H1 (cell line): Measurements from ENCODE around the gene ZNF48. TPM values are rescaled to one million over a fixed set of nuclear protein-coding genes. Genes with fewer than 3 reads are reported as not detected.

ENCODE experiments used
- CTCF ChIA-PET: fragments of 300-600 bp; sonication (Branson Sonifier 250); formaldehyde crosslinking; loops from one replicate; lab custom pipeline; 2021; ENCODE audit not compliant: partially characterized antibody; lab: Charles Lee
- POLR2A ChIA-PET: fragments of 300-600 bp; sonication (Branson Sonifier 250); formaldehyde crosslinking; loops from one replicate; lab custom pipeline; 2021; ENCODE audit warnings: inconsistent platforms; ENCODE audit not compliant: partially characterized antibody; lab: Charles Lee
- DNase-seq, 2 experiments: peaks; one replicate each; pipeline versions ENCODE4 v3.0.0 to v3.0.0-alpha.2; 2010 to 2022; ENCODE audit warnings: low spot score in 2 of 2, low read depth in 1 of 2, mixed read lengths in 1 of 2
- FAIRE-seq: peaks from 2 replicates; lab custom pipeline; 2011; peaks lifted over from hg19 to GRCh38; lab: Jason Lieb, UNC
- H2AFZ ChIP-seq: 2 replicates; pipeline ENCODE4 v1.8.1; 2012; ENCODE audit warnings: low read length, inconsistent platforms
- H2AK5ac ChIP-seq: 2 replicates; pipeline ENCODE4 v1.6.1; 2013; ENCODE audit warnings: low read depth, low read length
- H2BK120ac ChIP-seq: replicated peaks from 2 replicates; pipeline ENCODE3; 2013; ENCODE audit warnings: low read depth, low read length, inconsistent platforms
- H2BK12ac ChIP-seq: 2 replicates; pipeline ENCODE4 v1.6.1; 2013; ENCODE audit warnings: low read depth, low read length
- H2BK15ac ChIP-seq: 2 replicates; pipeline ENCODE4 v1.6.1; 2013; ENCODE audit warnings: low read length
- H2BK20ac ChIP-seq: 2 replicates; pipeline ENCODE4 v1.6.1; 2013; ENCODE audit warnings: low read length
- H2BK5ac ChIP-seq: 2 replicates; pipeline ENCODE4 v1.6.1; 2013; ENCODE audit warnings: low read depth, low read length
- H3K14ac ChIP-seq: 2 replicates; pipeline ENCODE4 v1.6.1; 2013; ENCODE audit warnings: inconsistent platforms; ENCODE audit not compliant: insufficient read length
- H3K18ac ChIP-seq: 2 replicates; pipeline ENCODE4 v1.6.1; 2013; ENCODE audit warnings: low read length; ENCODE audit errors: extremely low read depth
- H3K23ac ChIP-seq: 2 replicates; pipeline ENCODE4 v1.6.1; 2013; ENCODE audit warnings: inconsistent platforms; ENCODE audit not compliant: insufficient read length
- H3K23me2 ChIP-seq: 2 replicates; pipeline ENCODE4 v1.6.1; 2013; ENCODE audit warnings: low read depth, low read length
- H3K27ac ChIP-seq: 2 replicates; pipeline ENCODE4 v1.6.1; 2011; ENCODE audit warnings: low read depth, low read length, inconsistent platforms
- H3K27me3 ChIP-seq, 4 experiments: replicated peaks in 1 of 4; 1 replicate in 1 of 4; 2 replicates in 3 of 4; pipeline versions ENCODE4 v1.6.1 to v1.8.1; 2011 to 2013; ENCODE audit warnings: low read length in 3 of 4, mild to moderate bottlenecking in 3 of 4, inconsistent platforms in 2 of 4, mixed read lengths in 2 of 4, moderate library complexity in 1 of 4; ENCODE audit not compliant: control insufficient read depth in 3 of 4, insufficient read depth in 3 of 4; ENCODE audit errors: extremely low read depth in 1 of 4
- H3K36me3 ChIP-seq, 4 experiments: 2 replicates each; pipeline versions ENCODE4 v1.6.1 to v1.8.1; 2011 to 2013; ENCODE audit warnings: mild to moderate bottlenecking in 4 of 4, low read length in 3 of 4, moderate library complexity in 2 of 4, control low read depth in 1 of 4, inconsistent platforms in 1 of 4; ENCODE audit not compliant: insufficient read depth in 4 of 4, control insufficient read depth in 2 of 4
- H3K4ac ChIP-seq: replicated peaks from 2 replicates; pipeline ENCODE3; 2013; ENCODE audit warnings: low read length, low read depth, mixed read lengths, inconsistent platforms; ENCODE audit not compliant: insufficient read length
- H3K4me1 ChIP-seq, 4 experiments: replicated peaks in 1 of 4; 1 replicate in 1 of 4; 2 replicates in 3 of 4; pipeline versions ENCODE4 v1.6.1 to v1.8.1; 2011 to 2013; ENCODE audit warnings: low read length in 3 of 4, inconsistent platforms in 2 of 4, mixed read lengths in 1 of 4; ENCODE audit not compliant: insufficient read depth in 4 of 4, control insufficient read depth in 3 of 4
- H3K4me2 ChIP-seq, 2 experiments: 2 replicates each; pipeline versions ENCODE4 v1.6.1 to v1.8.1; 2011 to 2013; ENCODE audit warnings: low read depth in 2 of 2, low read length in 2 of 2, control low read depth in 1 of 2, inconsistent platforms in 1 of 2, mild to moderate bottlenecking in 1 of 2; ENCODE audit not compliant: insufficient read depth in 1 of 2
- H3K4me3 ChIP-seq, 4 experiments: fragments of 200-600, 300-600 bp in 1 of 4; sonication (generic), shearing (Covaris generic), sonication (Bioruptor Twin) in 1 of 4; 2 replicates each; pipeline versions ENCODE4 v1.5.1 to v1.8.1; 2011 to 2016; ENCODE audit warnings: low read length in 4 of 4, low read depth in 3 of 4, control low read depth in 2 of 4, inconsistent platforms in 2 of 4, mild to moderate bottlenecking in 2 of 4, mixed read lengths in 1 of 4, moderate library complexity in 1 of 4; ENCODE audit not compliant: insufficient read depth in 2 of 4; ENCODE audit errors: extremely low read depth in 1 of 4
- H3K56ac ChIP-seq: replicated peaks from 2 replicates; pipeline ENCODE3; 2013; ENCODE audit warnings: low read depth, mild to moderate bottlenecking, mixed read lengths, low read length, inconsistent platforms; ENCODE audit not compliant: insufficient read length
- H3K79me1 ChIP-seq: 2 replicates; pipeline ENCODE4 v1.6.1; 2013; ENCODE audit warnings: low read depth, low read length, control low read depth
- H3K79me2 ChIP-seq, 2 experiments: 2 replicates each; pipeline versions ENCODE4 v1.6.1 to v1.8.1; 2012 to 2013; ENCODE audit warnings: low read length in 2 of 2, mild to moderate bottlenecking in 2 of 2, inconsistent platforms in 1 of 2; ENCODE audit not compliant: insufficient read depth in 2 of 2, control insufficient read depth in 1 of 2
- H3K9ac ChIP-seq, 4 experiments: replicated peaks in 1 of 4; 1 replicate in 1 of 4; 2 replicates in 3 of 4; pipeline versions ENCODE4 v1.6.1 to v1.8.1; 2011 to 2013; ENCODE audit warnings: low read depth in 3 of 4, low read length in 3 of 4, control low read depth in 2 of 4, mild to moderate bottlenecking in 2 of 4, moderate library complexity in 2 of 4, inconsistent platforms in 1 of 4; ENCODE audit errors: extremely low read depth in 1 of 4
- H3K9me3 ChIP-seq, 2 experiments: 2 replicates each; pipeline versions ENCODE4 v1.6.1 to v1.8.1; 2012 to 2013; ENCODE audit warnings: mild to moderate bottlenecking in 2 of 2, moderate library complexity in 2 of 2, control low read depth in 1 of 2, inconsistent platforms in 1 of 2, low read depth in 1 of 2, low read length in 1 of 2, mixed read lengths in 1 of 2; ENCODE audit not compliant: insufficient read depth in 2 of 2
- H4K20me1 ChIP-seq, 2 experiments: replicated peaks in 1 of 2; 2 replicates each; pipeline versions ENCODE3 to v1.8.1; 2011 to 2013; ENCODE audit warnings: inconsistent platforms in 2 of 2, low read length in 2 of 2, mild to moderate bottlenecking in 1 of 2; ENCODE audit not compliant: insufficient read depth in 2 of 2, control insufficient read depth in 1 of 2
- H4K5ac ChIP-seq: 2 replicates; pipeline ENCODE4 v1.6.1; 2013; ENCODE audit warnings: low read length, low read depth, mixed read lengths, inconsistent platforms; ENCODE audit not compliant: insufficient read length
- H4K8ac ChIP-seq: 2 replicates; pipeline ENCODE4 v1.8.0; 2013; ENCODE audit warnings: mild to moderate bottlenecking, moderate library complexity, low read length, inconsistent platforms; ENCODE audit not compliant: insufficient read depth; ENCODE audit errors: extremely low read depth
- H4K91ac ChIP-seq: replicated peaks from 2 replicates; pipeline ENCODE3; 2013; ENCODE audit warnings: low read length, mixed read lengths, inconsistent platforms; ENCODE audit not compliant: insufficient read length
- BCL11A ChIP-seq, 2 experiments: IDR thresholded peaks; one replicate each; pipeline ENCODE4 v1.6.1; 2011; ENCODE audit warnings: low read depth in 2 of 2, low read length in 2 of 2, mild to moderate bottlenecking in 2 of 2
- BRCA1 ChIP-seq: IDR thresholded peaks from 2 replicates; pipeline ENCODE4 v1.6.1; 2012; ENCODE audit warnings: low read depth, low read length, improper control_type of control experiment
- CEBPB ChIP-seq: IDR thresholded peaks from 2 replicates; pipeline ENCODE4 v1.6.1; 2012; ENCODE audit warnings: low read depth, low read length
- CHD2 ChIP-seq: IDR thresholded peaks from 2 replicates; pipeline ENCODE4 v1.6.1; 2012; ENCODE audit warnings: low read length, improper control_type of control experiment
- CREB1 ChIP-seq: IDR thresholded peaks from 2 replicates; pipeline ENCODE4 v1.6.1; 2012; ENCODE audit warnings: inconsistent platforms
- EGR1 ChIP-seq: IDR thresholded peaks from 2 replicates; pipeline ENCODE4 v1.6.1; 2011; ENCODE audit warnings: low read depth, low read length, borderline replicate concordance
- EZH2 ChIP-seq: fragments of 200-600 bp; sonication (generic); IDR thresholded peaks from 2 replicates; pipeline ENCODE4 v1.7.1; 2012; ENCODE audit warnings: low read depth, mild to moderate bottlenecking, moderate library complexity, low read length, inconsistent platforms; ENCODE audit not compliant: severe bottlenecking
- GABPA ChIP-seq: IDR thresholded peaks from 2 replicates; pipeline ENCODE4 v1.6.1; 2011; ENCODE audit warnings: mild to moderate bottlenecking, low read length, moderate library complexity, borderline replicate concordance; ENCODE audit not compliant: insufficient read depth
- JUN ChIP-seq: IDR thresholded peaks from 2 replicates; pipeline ENCODE4 v1.6.1; 2011; ENCODE audit warnings: low read depth, mild to moderate bottlenecking, improper control_type of control experiment, low read length
- MAX ChIP-seq: IDR thresholded peaks from 2 replicates; pipeline ENCODE4 v1.6.1; 2012; ENCODE audit warnings: inconsistent platforms
- POLR2A ChIP-seq, 2 experiments: IDR thresholded peaks; 1 replicate in 1 of 2; 2 replicates in 1 of 2; pipeline ENCODE4 v1.6.1; 2011; ENCODE audit warnings: low read depth in 2 of 2, low read length in 2 of 2, mild to moderate bottlenecking in 2 of 2; ENCODE audit errors: control extremely low read depth in 1 of 2
- TCF12 ChIP-seq: IDR thresholded peaks from 2 replicates; pipeline ENCODE4 v1.6.1; 2011; ENCODE audit warnings: low read depth, mild to moderate bottlenecking, low read length
- WGBS, 2 experiments: shearing (Covaris generic) in 1 of 2; methylation state at CpG; one replicate each; pipeline versions ENCODE4 v1.1.6 to v1.1.7; 2013 to 2015; ENCODE audit warnings: low lambda C conversion rate in 2 of 2, mixed read lengths in 2 of 2, inconsistent platforms in 1 of 2, low coverage in 1 of 2, missing lambda C conversion rate in 1 of 2; ENCODE audit not compliant: insufficient replicate concordance in 2 of 2, insufficient coverage in 1 of 2, insufficient read length in 1 of 2; ENCODE audit errors: extremely low coverage in 1 of 2, missing lambda C conversion rate in 1 of 2; 5-methylcytosine and 5-hydroxymethylcytosine counted together
- polyA plus RNA-seq, 7 experiments: library from polyadenylated mRNA; depleted of rRNA in 3 of 7; stranded (reverse) in 5 of 7; unstranded in 2 of 7; fragments of >200 nt in 5 of 7; fragments of 200-250 nt in 2 of 7; gene quantifications; 1 replicate in 5 of 7; 2 replicates in 1 of 7; 4 replicates in 1 of 7; pipeline versions ENCODE4 v1.2.1 to v1.2.3, GENCODE V29; 2011 to 2013; ENCODE audit warnings: missing spikeins in 2 of 7, mixed read lengths in 2 of 7
- total RNA-seq: library from RNA; stranded (reverse); fragmentation: NEBNext Ultra II Directional; extraction: Animal tissue kit (Norgen Biotek cat#: 25700); gene quantifications from 2 replicates; pipeline ENCODE4 v1.2.1, GENCODE V29; 2021

The ZNF48 gene
- total and polyA plus RNA-seq, 2 of the 8 experiments (the other 6 are each of a cell fraction or from before 2014, with no cell fraction given), result 30.4 to 41.2 TPM

GRCh38 chr16:30437511-30438046 is 42.4 kb downstream of the ZNF48 start:
- no peak overlapping the region for H4K5ac ChIP-seq
- H3K4me3 ChIP-seq, result no peak overlapping the region
- WGBS, 2 experiments, result 87% methylated on average over 3 of the region's 3 CpGs; no CpG with 5 or more reads in 1 of the 2 experiments
- no peak overlapping the region for H3K14ac ChIP-seq
- H3K56ac ChIP-seq, result no peak overlapping the region
- TF ChIP-seq POLR2A (IDR thresholded peaks at IDR 0.05; ENCODE audit: control extremely low read depth in 1 of 2, low read depth in 2 of 2, low read length in 2 of 2) (no peak), TCF12 (no peak), BCL11A (IDR thresholded peaks at IDR 0.05; ENCODE audit: low read depth in 2 of 2, low read length in 2 of 2) (no peak), CHD2 (no peak), JUN (no peak), GABPA (no peak), BRCA1 (no peak), CREB1 (no peak), CEBPB (no peak), MAX (no peak), EZH2 (no peak), EGR1 (no peak)
- no peak overlapping the region for H2BK20ac ChIP-seq
- no peaks in the 10 kb centered on the region for H3K79me1 ChIP-seq
- no peak overlapping the region for H4K8ac ChIP-seq
- H2AK5ac ChIP-seq, result no peak overlapping the region
- H2BK120ac ChIP-seq, result no peak overlapping the region
- H3K9ac ChIP-seq, result no peak overlapping the region
- no peak overlapping the region for H2BK5ac ChIP-seq
- H3K23ac ChIP-seq, result no peak overlapping the region
- H2BK12ac ChIP-seq, result no peak overlapping the region
- no peak overlapping the region for H3K4ac ChIP-seq
- H4K20me1 ChIP-seq, result no peaks in the 10 kb centered on the region
- CTCF ChIA-PET, result interaction anchor here (0.5 kb wide), 1 partner anchor 14 kb away, joined by 4 read pairs; no protein-coding TSS in a partner anchor
- no peak overlapping the region for H3K18ac ChIP-seq
- H3K4me2 ChIP-seq, result no peak overlapping the region
- FAIRE-seq (no peak), DNase-seq (no peak)
- no peaks in the 10 kb centered on the region for H3K23me2 ChIP-seq
- no peaks in the 10 kb centered on the region for H3K4me1 ChIP-seq
- no peaks in the 10 kb centered on the region for H3K36me3 ChIP-seq
- no peak overlapping the region for H2AFZ ChIP-seq
- no peaks in the 10 kb centered on the region for H3K9me3 ChIP-seq
- H2BK15ac ChIP-seq, result no peak overlapping the region
- 0 out of 7 replicates have a peak, but pooled peaks cover 0 to 4% (median 0%) of the 10 kb centered on the region in 4 experiments for H3K27me3 ChIP-seq
- POLR2A ChIA-PET, result no interaction called here
- H4K91ac ChIP-seq, result no peak overlapping the region
- no peak overlapping the region for H3K27ac ChIP-seq
- no peaks in the 10 kb centered on the region for H3K79me2 ChIP-seq
